Measurements from ENCODE around the gene ZNF487. TPM values are rescaled to one million over a fixed set of nuclear protein-coding genes. Genes with fewer than 3 reads are reported as not detected.

ZNF487 gene
- polyA plus RNA-seq, 1 donor from 2014 or later, result 11.8 TPM

DNA sequence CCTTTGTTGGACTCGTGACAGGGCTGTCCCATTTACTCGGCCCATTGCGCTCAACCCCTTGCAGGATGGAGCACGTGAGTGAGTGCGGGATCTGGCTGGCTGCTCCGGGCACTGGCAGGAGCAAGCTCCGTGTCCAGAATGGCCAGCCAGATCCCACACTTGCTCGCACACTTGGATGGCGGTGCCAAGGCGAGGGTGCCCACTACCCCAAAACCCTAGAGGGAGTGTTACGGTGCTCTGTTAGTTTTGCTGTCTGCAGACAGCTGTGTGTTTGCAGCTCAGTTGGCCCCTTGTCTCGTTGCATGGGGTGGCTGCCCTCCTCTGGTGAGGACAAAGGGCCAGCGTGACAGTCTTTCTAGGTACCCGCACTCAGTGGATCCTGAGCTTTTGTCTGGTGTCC lies 34.2 kb downstream of the ZNF487 start:
- Histone ChIP-seq H3F3A (ENCODE audit: insufficient read depth, low read length, poor library complexity, severe bottlenecking) (no peaks in the 10 kb centered on the region), H3K9me3 (ENCODE audit: low read length) (no peaks in the 10 kb centered on the region), H3K27me3 (ENCODE audit: insufficient read depth, low read depth, low read length) (no peaks in the 10 kb centered on the region), H3K36me3 (ENCODE audit: insufficient read depth, low read length) (no peaks in the 10 kb centered on the region), H3K4me3 (ENCODE audit: low read length) (no peak overlapping the region), H3K4me2 (ENCODE audit: low read length) (no peak overlapping the region), H3K79me2 (replicated peaks; ENCODE audit: insufficient read depth, low read length) (no peaks in the 10 kb centered on the region), H2AFZ (ENCODE audit: low read depth, low read length) (no peak overlapping the region), H4K20me1 (ENCODE audit: insufficient read depth) (no peaks in the 10 kb centered on the region), H3K9ac (ENCODE audit: low read length) (no peak overlapping the region), H3K9me2 (ENCODE audit: insufficient read depth, low read length) (no peaks in the 10 kb centered on the region), H3K27ac (ENCODE audit: low read length) (no peak overlapping the region)
- TF ChIP-seq EP300 (conservative IDR thresholded peaks at IDR 0.05; ENCODE audit: poor library complexity, severe bottlenecking), result no peak
- no peak for TF ChIP-seq SMC3 (conservative IDR thresholded peaks at IDR 0.05; ENCODE audit: poor library complexity)
- no peak for TF ChIP-seq CTCF (IDR thresholded peaks at IDR 0.05; ENCODE audit: poor library complexity, severe bottlenecking)
- TF ChIP-seq POLR2AphosphoS5 (IDR thresholded peaks at IDR 0.05), result no peak
- no peak for TF ChIP-seq MXI1 (conservative IDR thresholded peaks at IDR 0.05; ENCODE audit: poor library complexity, severe bottlenecking)
- TF ChIP-seq, protein P1, sequence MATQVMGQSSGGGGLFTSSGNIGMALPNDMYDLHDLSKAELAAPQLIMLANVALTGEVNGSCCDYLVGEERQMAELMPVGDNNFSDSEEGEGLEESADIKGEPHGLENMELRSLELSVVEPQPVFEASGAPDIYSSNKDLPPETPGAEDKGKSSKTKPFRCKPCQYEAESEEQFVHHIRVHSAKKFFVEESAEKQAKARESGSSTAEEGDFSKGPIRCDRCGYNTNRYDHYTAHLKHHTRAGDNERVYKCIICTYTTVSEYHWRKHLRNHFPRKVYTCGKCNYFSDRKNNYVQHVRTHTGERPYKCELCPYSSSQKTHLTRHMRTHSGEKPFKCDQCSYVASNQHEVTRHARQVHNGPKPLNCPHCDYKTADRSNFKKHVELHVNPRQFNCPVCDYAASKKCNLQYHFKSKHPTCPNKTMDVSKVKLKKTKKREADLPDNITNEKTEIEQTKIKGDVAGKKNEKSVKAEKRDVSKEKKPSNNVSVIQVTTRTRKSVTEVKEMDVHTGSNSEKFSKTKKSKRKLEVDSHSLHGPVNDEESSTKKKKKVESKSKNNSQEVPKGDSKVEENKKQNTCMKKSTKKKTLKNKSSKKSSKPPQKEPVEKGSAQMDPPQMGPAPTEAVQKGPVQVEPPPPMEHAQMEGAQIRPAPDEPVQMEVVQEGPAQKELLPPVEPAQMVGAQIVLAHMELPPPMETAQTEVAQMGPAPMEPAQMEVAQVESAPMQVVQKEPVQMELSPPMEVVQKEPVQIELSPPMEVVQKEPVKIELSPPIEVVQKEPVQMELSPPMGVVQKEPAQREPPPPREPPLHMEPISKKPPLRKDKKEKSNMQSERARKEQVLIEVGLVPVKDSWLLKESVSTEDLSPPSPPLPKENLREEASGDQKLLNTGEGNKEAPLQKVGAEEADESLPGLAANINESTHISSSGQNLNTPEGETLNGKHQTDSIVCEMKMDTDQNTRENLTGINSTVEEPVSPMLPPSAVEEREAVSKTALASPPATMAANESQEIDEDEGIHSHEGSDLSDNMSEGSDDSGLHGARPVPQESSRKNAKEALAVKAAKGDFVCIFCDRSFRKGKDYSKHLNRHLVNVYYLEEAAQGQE (IDR thresholded peaks at IDR 0.05; ENCODE audit: borderline replicate concordance), result no peak
- TF ChIP-seq EZH2 (IDR thresholded peaks at IDR 0.05; ENCODE audit: borderline replicate concordance, insufficient read depth, low read length, poor library complexity, severe bottlenecking), result no peak
- no peak for TF ChIP-seq RAD21 (conservative IDR thresholded peaks at IDR 0.05)

DNA sequence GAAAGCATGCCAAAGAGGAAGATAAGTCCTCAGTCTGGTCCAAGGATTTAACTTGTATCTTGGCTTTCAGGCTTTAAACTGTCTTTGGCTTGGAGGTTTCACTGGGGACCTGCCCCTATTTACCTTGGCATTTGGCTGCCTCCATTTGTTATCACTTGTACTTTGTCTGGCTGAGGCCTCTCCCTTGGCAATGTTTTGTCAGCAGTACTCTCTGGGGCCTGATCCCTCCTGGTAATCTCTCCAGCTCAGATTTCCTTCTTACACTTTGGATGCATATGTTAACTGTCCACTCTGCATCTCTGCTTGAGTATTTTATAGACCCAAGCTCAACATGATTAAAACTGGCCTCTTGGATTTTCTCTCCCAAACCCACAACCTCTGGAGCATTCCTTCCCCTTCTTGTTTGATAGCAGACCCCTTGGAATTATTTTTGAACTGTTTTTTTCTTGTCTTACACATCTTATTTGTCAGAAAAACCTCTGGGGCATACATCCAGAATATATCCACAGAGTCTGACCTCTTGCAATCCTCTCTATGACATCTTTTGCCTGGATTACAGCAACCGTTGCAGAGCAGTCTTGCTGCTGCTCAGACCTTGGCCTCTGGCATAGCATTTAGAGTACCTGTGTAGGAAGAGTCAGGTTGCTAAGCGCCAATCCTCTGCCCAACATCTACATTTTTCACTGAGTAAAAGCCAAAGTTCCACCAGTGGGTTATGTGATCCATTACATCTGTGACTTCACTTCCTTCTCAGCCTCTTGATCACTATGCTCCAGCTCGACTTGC lies 35.2 kb downstream of the ZNF487 start:
- H3K9me3 ChIP-seq (ENCODE audit: low read length), result no peaks in the 10 kb centered on the region
- TF ChIP-seq RAD21 (conservative IDR thresholded peaks at IDR 0.05) (no peak), TAF1 (IDR thresholded peaks at IDR 0.05; ENCODE audit: low read depth) (no peak), CTCF (IDR thresholded peaks at IDR 0.05; ENCODE audit: poor library complexity, severe bottlenecking) (no peak), EP300 (conservative IDR thresholded peaks at IDR 0.05; ENCODE audit: poor library complexity, severe bottlenecking) (no peak), POLR2AphosphoS5 (IDR thresholded peaks at IDR 0.05) (no peak), MXI1 (conservative IDR thresholded peaks at IDR 0.05; ENCODE audit: poor library complexity, severe bottlenecking) (no peak), EZH2 (IDR thresholded peaks at IDR 0.05; ENCODE audit: borderline replicate concordance, insufficient read depth, low read length, poor library complexity, severe bottlenecking) (no peak), SMC3 (conservative IDR thresholded peaks at IDR 0.05; ENCODE audit: poor library complexity) (no peak)
- TF ChIP-seq, protein P1 (IDR thresholded peaks at IDR 0.05; ENCODE audit: borderline replicate concordance), result no peak
- no peak overlapping the region for H3K27ac ChIP-seq (ENCODE audit: low read length)
- no peaks in the 10 kb centered on the region for H3K79me2 ChIP-seq (replicated peaks; ENCODE audit: insufficient read depth, low read length)
- no peak overlapping the region for H3K9ac ChIP-seq (ENCODE audit: low read length)
- no peaks in the 10 kb centered on the region for H4K20me1 ChIP-seq (ENCODE audit: insufficient read depth)
- H3K9me2 ChIP-seq (ENCODE audit: insufficient read depth, low read length), result no peaks in the 10 kb centered on the region
- no peaks in the 10 kb centered on the region for H3K36me3 ChIP-seq (ENCODE audit: insufficient read depth, low read length)
- H3K27me3 ChIP-seq (ENCODE audit: insufficient read depth, low read depth, low read length), result no peaks in the 10 kb centered on the region
- no peaks in the 10 kb centered on the region for H3F3A ChIP-seq (ENCODE audit: insufficient read depth, low read length, poor library complexity, severe bottlenecking)
- no peak overlapping the region for H3K4me2 ChIP-seq (ENCODE audit: low read length)
- H2AFZ ChIP-seq (ENCODE audit: low read depth, low read length), result no peak overlapping the region
- no peak overlapping the region for H3K4me3 ChIP-seq (ENCODE audit: low read length)

All from neural cell (in vitro differentiated cells).